Stomach (tissue), 4 donors: ENCODE data around the gene FGFRL1.

Experiments used
- EP300 ChIP-seq: sonication (generic); formaldehyde crosslinking; IDR thresholded peaks from one replicate; pipeline ENCODE4 v1.6.1; 2017; ENCODE audit warnings: antibody characterized with exemption
- POLR2A ChIP-seq, 4 donors: fragments of 450-650 bp; IDR thresholded peaks; one replicate each; pipeline ENCODE4 v1.6.1; 2016; ENCODE audit warnings: antibody characterized with exemption in 4 of 4, control low read depth in 2 of 4, mild to moderate bottlenecking in 1 of 4, moderate library complexity in 1 of 4
- TF ChIP-seq, protein P1 (sequence below), 7 experiments: fragments of 450-650 bp in 4 of 7; fragments of 200-600 bp in 3 of 7; sonication (generic) in 3 of 7; IDR thresholded peaks; one replicate each; pipeline ENCODE4 v1.5.1; 2016 to 2019; ENCODE audit warnings: antibody characterized with exemption in 7 of 7, control low read depth in 2 of 7, mild to moderate bottlenecking in 1 of 7

DNA sequence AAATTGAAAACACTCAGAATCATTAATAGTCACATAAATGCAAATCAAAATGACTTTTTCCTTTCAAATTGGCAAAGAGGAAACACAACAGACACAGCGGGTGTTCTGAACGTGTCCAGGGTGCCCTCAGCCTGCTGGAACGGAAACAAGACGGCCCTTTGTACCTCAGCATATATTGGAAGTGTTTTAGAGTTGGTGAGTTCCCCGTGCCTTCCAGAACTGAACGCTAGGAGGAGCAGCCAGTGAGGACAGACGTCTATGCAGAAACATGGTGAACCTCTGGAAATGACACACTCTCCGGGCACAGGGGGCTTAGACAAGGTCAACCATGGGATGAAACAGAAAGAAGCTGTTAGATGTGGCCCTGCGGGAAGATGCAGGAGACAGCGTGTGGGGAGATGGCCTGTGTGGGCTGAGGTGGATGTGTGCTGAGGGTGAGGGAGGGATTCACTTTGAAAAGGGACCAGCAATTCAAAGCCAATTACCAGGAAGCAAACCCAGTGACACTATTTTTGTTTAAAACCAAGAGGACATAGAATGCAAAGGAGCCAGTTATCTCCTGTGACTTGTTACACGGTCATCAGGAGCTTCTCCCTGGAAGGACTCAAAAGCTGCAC is 61.5 kb downstream of the FGFRL1 start:
- TF ChIP-seq POLR2A (IDR thresholded peaks at IDR 0.05) = no peak
- TF ChIP-seq, protein P1, sequence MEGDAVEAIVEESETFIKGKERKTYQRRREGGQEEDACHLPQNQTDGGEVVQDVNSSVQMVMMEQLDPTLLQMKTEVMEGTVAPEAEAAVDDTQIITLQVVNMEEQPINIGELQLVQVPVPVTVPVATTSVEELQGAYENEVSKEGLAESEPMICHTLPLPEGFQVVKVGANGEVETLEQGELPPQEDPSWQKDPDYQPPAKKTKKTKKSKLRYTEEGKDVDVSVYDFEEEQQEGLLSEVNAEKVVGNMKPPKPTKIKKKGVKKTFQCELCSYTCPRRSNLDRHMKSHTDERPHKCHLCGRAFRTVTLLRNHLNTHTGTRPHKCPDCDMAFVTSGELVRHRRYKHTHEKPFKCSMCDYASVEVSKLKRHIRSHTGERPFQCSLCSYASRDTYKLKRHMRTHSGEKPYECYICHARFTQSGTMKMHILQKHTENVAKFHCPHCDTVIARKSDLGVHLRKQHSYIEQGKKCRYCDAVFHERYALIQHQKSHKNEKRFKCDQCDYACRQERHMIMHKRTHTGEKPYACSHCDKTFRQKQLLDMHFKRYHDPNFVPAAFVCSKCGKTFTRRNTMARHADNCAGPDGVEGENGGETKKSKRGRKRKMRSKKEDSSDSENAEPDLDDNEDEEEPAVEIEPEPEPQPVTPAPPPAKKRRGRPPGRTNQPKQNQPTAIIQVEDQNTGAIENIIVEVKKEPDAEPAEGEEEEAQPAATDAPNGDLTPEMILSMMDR (IDR thresholded peaks at IDR 0.05) = peak in 5 of 7 experiments; percentile 48 to 75 (median 60)
- no peak for TF ChIP-seq EP300
